ENCODE results near the gene C1QA. TPM values are rescaled to one million over a fixed set of nuclear protein-coding genes. Genes with fewer than 3 reads are reported as not detected.

C1QA gene
- total RNA-seq, 2 donors from 2014 or later: not detected

DNA sequence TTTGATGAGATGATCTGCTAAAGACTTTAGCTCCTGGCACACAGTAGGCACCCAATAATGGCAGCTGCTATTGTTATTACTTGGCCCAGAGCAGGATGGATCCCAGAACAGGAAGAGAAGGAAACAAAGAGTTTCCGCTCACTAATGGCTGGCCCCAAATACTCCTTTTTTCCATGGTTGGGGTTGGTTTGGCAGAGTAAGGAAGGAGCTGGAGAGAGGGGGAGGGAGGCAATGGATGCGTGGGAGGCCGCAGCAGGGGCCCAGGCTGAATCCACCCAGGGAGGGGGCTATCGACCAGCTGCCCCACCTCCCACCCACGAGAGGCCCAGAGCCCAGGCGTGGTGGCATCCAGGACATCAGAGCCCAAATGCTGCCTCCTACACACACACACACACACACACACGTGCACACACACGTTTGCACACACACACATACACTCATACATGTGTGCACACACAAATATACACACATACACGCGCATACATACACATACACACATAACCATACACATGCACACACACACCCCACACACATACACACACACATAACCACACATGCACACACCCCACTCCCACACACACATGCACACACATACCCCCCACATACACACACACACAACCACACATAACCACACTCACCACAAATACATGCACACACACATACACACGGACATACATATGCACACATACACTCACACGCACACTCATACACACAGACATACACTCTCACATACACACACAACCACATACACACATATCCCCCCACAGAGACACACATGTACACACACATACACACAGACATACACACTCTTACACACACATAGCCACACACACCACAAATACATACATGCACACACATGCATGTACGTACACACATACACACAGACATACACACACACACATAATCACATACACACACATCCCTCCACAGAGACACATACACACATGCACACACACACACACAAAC is 41.8 kb downstream of the C1QA start:
- Mint-ChIP-seq H3K36me3 (ENCODE audit: low read depth) (no peaks in the 10 kb centered on the region), H3K27me3 (ENCODE audit: insufficient read depth) (peaks cover 2% of the 10 kb centered on the region), H3K4me3 (no peak overlapping the region), H3K9me3 (no peaks in the 10 kb centered on the region), H3K27ac (no peak overlapping the region), H3K4me1 (no peaks in the 10 kb centered on the region)
- TF ChIP-seq, protein P1, sequence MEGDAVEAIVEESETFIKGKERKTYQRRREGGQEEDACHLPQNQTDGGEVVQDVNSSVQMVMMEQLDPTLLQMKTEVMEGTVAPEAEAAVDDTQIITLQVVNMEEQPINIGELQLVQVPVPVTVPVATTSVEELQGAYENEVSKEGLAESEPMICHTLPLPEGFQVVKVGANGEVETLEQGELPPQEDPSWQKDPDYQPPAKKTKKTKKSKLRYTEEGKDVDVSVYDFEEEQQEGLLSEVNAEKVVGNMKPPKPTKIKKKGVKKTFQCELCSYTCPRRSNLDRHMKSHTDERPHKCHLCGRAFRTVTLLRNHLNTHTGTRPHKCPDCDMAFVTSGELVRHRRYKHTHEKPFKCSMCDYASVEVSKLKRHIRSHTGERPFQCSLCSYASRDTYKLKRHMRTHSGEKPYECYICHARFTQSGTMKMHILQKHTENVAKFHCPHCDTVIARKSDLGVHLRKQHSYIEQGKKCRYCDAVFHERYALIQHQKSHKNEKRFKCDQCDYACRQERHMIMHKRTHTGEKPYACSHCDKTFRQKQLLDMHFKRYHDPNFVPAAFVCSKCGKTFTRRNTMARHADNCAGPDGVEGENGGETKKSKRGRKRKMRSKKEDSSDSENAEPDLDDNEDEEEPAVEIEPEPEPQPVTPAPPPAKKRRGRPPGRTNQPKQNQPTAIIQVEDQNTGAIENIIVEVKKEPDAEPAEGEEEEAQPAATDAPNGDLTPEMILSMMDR (conservative IDR thresholded peaks at IDR 0.05): no peak
- Histone ChIP-seq H3K4me3 (ENCODE audit: low read length) (no peak overlapping the region), H3K9ac (ENCODE audit: extremely low read depth, low read length, poor library complexity, severe bottlenecking) (no peak overlapping the region), H3K4me1 (ENCODE audit: control insufficient read depth, insufficient read depth, low read length) (peaks cover 2% of the 10 kb centered on the region), H3K27ac (ENCODE audit: low read depth, low read length) (no peak overlapping the region), H3K9me3 (ENCODE audit: control insufficient read depth, low read length) (no peaks in the 10 kb centered on the region), H3K27me3 (ENCODE audit: control insufficient read depth, insufficient read depth, low read length, poor library complexity, severe bottlenecking) (no peaks in the 10 kb centered on the region), H3K36me3 (ENCODE audit: control insufficient read depth, insufficient read depth, low read length) (no peaks in the 10 kb centered on the region)
- DNase-seq: no peak
- WGBS, 2 experiments (ENCODE audit: insufficient coverage in 1 of 2, insufficient read length in 1 of 2): 83 to 90% methylated on average over 4 to 13 of the region's 13 CpGs

DNA sequence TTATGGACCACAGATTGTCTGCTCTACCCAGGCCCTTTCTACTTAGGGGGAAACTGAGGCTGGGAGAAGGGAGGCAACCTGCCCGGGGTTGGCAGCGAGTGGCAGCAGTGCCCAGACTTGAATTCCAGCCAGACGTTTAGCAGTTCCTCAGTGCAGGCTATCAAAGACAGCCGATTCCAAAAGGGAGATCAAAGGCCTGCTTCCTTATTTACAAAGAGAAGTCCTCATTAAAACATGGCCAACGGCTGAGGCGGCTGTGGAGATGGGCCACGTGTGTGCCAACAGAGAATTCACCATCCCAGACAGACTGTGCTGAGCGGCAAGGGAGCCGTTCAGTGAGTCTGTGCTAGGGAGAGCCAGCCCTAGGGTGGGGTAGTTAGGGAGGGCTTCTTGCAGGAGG is 44.3 kb downstream of the C1QA start:
- Histone ChIP-seq H3K9ac (ENCODE audit: extremely low read depth, low read length, poor library complexity, severe bottlenecking) (no peak overlapping the region), H3K9me3 (ENCODE audit: control insufficient read depth, low read length) (no peaks in the 10 kb centered on the region), H3K4me3 (ENCODE audit: low read length) (no peak overlapping the region), H3K27ac (ENCODE audit: low read depth, low read length) (no peak overlapping the region), H3K36me3 (ENCODE audit: control insufficient read depth, insufficient read depth, low read length) (no peaks in the 10 kb centered on the region), H3K4me1 (ENCODE audit: control insufficient read depth, insufficient read depth, low read length) (peaks cover 10% of the 10 kb centered on the region), H3K27me3 (ENCODE audit: control insufficient read depth, insufficient read depth, low read length, poor library complexity, severe bottlenecking) (no peaks in the 10 kb centered on the region)
- Mint-ChIP-seq H3K4me3 (no peak overlapping the region), H3K9me3 (no peaks in the 10 kb centered on the region), H3K4me1 (peaks cover 20% of the 10 kb centered on the region), H3K27me3 (ENCODE audit: insufficient read depth) (peaks cover 9% of the 10 kb centered on the region), H3K36me3 (ENCODE audit: low read depth) (no peaks in the 10 kb centered on the region), H3K27ac (no peak overlapping the region)
- 87 to 91% methylated on average over 9 of the region's 9 CpGs for WGBS, 2 experiments (ENCODE audit: insufficient coverage in 1 of 2, insufficient read length in 1 of 2)
- TF ChIP-seq, protein P1 (conservative IDR thresholded peaks at IDR 0.05): no peak
- DNase-seq: no peak

DNA sequence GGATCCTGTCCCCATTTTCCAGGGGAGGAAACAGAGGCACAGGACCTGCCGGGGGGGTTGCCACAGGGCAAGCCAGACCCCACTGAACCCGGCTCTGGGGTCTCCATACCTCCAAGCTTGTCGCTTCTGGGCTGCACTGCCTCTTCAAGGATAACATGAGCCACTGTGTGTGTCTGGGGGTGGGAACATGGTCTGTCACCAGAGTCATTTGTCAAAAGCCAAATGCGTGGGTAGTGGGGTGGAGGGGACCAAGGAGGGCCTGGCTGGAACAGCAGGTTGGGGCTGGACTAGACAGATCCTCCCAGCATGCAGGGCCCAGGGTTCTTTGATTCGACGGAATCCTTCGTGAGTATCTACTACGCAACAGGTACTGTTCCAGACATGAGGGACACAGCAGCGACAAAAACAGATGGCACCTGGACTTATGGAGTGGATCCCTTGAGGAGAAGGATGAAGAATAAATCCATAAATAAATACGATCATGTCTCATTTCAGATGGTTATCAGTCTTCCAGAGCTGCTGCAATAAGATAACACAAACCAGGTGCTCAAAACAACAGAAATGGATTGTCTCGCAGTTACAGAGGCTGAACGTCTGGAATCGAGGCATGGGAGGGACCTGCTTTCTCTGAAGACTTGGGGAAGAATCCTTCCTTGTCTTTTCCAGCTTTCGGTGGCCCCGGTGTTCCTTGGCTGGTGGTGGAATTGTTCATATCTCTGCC is 45.3 kb downstream of the C1QA start:
- 93 to 97% methylated on average over 9 to 15 of the region's 15 CpGs for WGBS, 2 experiments (ENCODE audit: insufficient coverage in 1 of 2, insufficient read length in 1 of 2)
- Mint-ChIP-seq H3K9me3 (no peaks in the 10 kb centered on the region), H3K27me3 (ENCODE audit: insufficient read depth) (peaks cover 11% of the 10 kb centered on the region), H3K27ac (no peak overlapping the region), H3K4me1 (peaks cover 23% of the 10 kb centered on the region), H3K4me3 (no peak overlapping the region), H3K36me3 (ENCODE audit: low read depth) (no peaks in the 10 kb centered on the region)
- no peak overlapping the region for H3K27ac ChIP-seq (ENCODE audit: low read depth, low read length)
- H3K4me3 ChIP-seq (ENCODE audit: low read length): no peak overlapping the region
- peaks cover 10% of the 10 kb centered on the region for H3K4me1 ChIP-seq (ENCODE audit: control insufficient read depth, insufficient read depth, low read length)
- DNase-seq: no peak
- TF ChIP-seq, protein P1 (conservative IDR thresholded peaks at IDR 0.05): no peak
- H3K9ac ChIP-seq (ENCODE audit: extremely low read depth, low read length, poor library complexity, severe bottlenecking): no peak overlapping the region
- no peaks in the 10 kb centered on the region for H3K9me3 ChIP-seq (ENCODE audit: control insufficient read depth, low read length)
- no peaks in the 10 kb centered on the region for H3K27me3 ChIP-seq (ENCODE audit: control insufficient read depth, insufficient read depth, low read length, poor library complexity, severe bottlenecking)
- H3K36me3 ChIP-seq (ENCODE audit: control insufficient read depth, insufficient read depth, low read length): no peaks in the 10 kb centered on the region
